Upper lobe of left lung (tissue), 6 donors: Measurements from ENCODE around the gene KDM2A. TPM values are rescaled to one million over a fixed set of nuclear protein-coding genes. Genes with fewer than 3 reads are reported as not detected.
A peak's percentile ranks its signal among the peaks of the same experiment; 100 is the strongest.

ENCODE experiments used
- ATAC-seq, 2 donors: fragments of 200-7000 bp; cut with Tn5 transposase; one replicate each; pipeline ENCODE4 v1.9.1; 2022; ENCODE audit warnings: mild to moderate bottlenecking in 2 of 2, moderate library complexity in 2 of 2; ENCODE audit not compliant: low FRiP score in 2 of 2
- DNase-seq, 2 donors: peaks; one replicate each; pipeline ENCODE4 v3.0.0-alpha.2; 2019 to 2020
- H3K27ac ChIP-seq, 4 donors: fragments of 200-600 bp; sonication (generic); one replicate each; pipeline ENCODE4 v1.5.1; 2016 to 2019
- H3K27me3 ChIP-seq, 4 donors: fragments of 200-600 bp; sonication (generic); one replicate each; pipeline ENCODE4 v1.5.1; 2017 to 2019
- H3K36me3 ChIP-seq, 4 donors: fragments of 200-600 bp; sonication (generic); one replicate each; pipeline ENCODE4 v1.5.1; 2016 to 2019
- H3K4me1 ChIP-seq, 4 donors: fragments of 200-600 bp; sonication (generic); one replicate each; pipeline ENCODE4 v1.5.1; 2018 to 2019
- H3K4me3 ChIP-seq, 4 donors: fragments of 200-600 bp; sonication (generic); one replicate each; pipeline ENCODE4 v1.5.1; 2017 to 2019; ENCODE audit warnings: mild to moderate bottlenecking in 2 of 4, moderate library complexity in 1 of 4
- H3K9me3 ChIP-seq, 4 donors: fragments of 200-600 bp; sonication (generic); one replicate each; pipeline ENCODE4 v1.5.1; 2018 to 2019
- EP300 ChIP-seq, 4 donors: sonication (generic); formaldehyde crosslinking; IDR thresholded peaks; one replicate each; pipeline ENCODE4 v1.5.1; 2017; ENCODE audit warnings: antibody characterized with exemption in 4 of 4, control low read depth in 2 of 4
- POLR2A ChIP-seq, 4 donors: fragments of 450-650 bp; IDR thresholded peaks; one replicate each; pipeline ENCODE4 v1.5.1; 2016 to 2017; ENCODE audit warnings: antibody characterized with exemption in 4 of 4, mild to moderate bottlenecking in 2 of 4
- POLR2AphosphoS5 ChIP-seq, 2 donors: sonication (generic); formaldehyde crosslinking; IDR thresholded peaks; one replicate each; pipeline ENCODE4 v1.5.1; 2017; ENCODE audit warnings: antibody characterized with exemption in 2 of 2
- WGBS, 2 donors: methylation state at CpG; one replicate each; pipeline ENCODE4 v1.1.5; 2017 to 2018; 5-methylcytosine and 5-hydroxymethylcytosine counted together
- total RNA-seq, 6 donors: library from RNA; depleted of rRNA in 4 of 6; stranded (reverse); fragments of >200 nt in 4 of 6; gene quantifications; one replicate each; pipeline versions ENCODE4 v1.1.0 to v1.2.1, GENCODE V29; 2016 to 2021
- TF ChIP-seq, protein P1 (sequence below), 6 experiments: fragments of 450-650 bp in 4 of 6; fragments of 200-600 bp in 2 of 6; sonication (generic) in 2 of 6; IDR thresholded peaks; one replicate each; pipeline ENCODE4 v1.5.1; 2016 to 2019; ENCODE audit warnings: antibody characterized with exemption in 6 of 6
- donor health status: DM: no; HTN: no; CAD: no; lungs with moderate emphysema.
- donor health status: DM: no; HTN: yes; CAD: no; lungs with severe emphysema.

The KDM2A gene
- total RNA-seq, 6 donors from 2014 or later: 63.1 to 229 (median 74.0) TPM

DNA sequence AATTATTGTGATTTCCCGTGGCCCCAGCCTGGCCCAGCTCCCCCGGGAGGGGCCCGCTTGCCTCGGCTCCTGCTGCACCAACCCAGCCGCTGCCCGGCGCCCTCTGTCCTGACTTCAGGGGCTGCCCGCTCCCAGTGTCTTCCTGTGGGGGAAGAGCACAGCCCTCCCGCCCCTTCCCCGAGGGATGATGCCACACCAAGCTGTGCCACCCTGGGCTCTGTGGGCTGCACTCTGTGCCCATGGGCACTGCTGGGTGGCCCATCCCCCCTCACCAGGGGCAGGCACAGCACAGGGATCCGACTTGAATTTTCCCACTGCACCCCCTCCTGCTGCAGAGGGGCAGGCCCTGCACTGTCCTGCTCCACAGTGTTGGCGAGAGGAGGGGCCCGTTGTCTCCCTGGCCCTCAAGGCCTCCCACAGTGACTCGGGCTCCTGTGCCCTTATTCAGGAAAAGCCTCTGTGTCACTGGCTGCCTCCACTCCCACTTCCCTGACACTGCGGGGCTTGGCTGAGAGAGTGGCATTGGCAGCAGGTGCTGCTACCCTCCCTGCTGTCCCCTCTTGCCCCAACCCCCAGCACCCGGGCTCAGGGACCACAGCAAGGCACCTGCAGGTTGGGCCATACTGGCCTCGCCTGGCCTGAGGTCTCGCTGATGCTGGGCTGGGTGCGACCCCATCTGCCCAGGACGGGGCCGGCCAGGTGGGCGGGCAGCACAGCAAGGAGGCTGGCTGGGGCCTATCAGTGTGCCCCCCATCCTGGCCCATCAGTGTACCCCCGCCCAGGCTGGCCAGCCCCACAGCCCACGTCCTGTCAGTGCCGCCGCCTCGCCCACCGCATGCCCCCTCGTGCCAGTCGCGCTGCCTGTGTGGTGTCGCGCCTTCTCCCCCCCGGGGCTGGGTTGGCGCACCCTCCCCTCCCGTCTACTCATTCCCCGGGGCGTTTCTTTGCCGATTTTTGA lies 166.8 kb downstream of the KDM2A start:
- WGBS, 2 donors: 63 to 69% methylated on average over 24 to 34 of the region's 39 CpGs
- Histone ChIP-seq H3K27me3 (no peaks in the 10 kb centered on the region), H3K36me3 (peaks cover 43 to 71% (median 62%) of the 10 kb centered on the region in 4 donors), H3K27ac (peak overlapping the region; percentile 92 to 99 (median 97)), H3K4me3 (peak overlapping the region in 3 of 4 donors; percentile 0 to 28 (median 23)), H3K4me1 (peaks cover 35 to 71% (median 54%) of the 10 kb centered on the region in 4 donors), H3K9me3 (no peaks in the 10 kb centered on the region)
- TF ChIP-seq, protein P1, sequence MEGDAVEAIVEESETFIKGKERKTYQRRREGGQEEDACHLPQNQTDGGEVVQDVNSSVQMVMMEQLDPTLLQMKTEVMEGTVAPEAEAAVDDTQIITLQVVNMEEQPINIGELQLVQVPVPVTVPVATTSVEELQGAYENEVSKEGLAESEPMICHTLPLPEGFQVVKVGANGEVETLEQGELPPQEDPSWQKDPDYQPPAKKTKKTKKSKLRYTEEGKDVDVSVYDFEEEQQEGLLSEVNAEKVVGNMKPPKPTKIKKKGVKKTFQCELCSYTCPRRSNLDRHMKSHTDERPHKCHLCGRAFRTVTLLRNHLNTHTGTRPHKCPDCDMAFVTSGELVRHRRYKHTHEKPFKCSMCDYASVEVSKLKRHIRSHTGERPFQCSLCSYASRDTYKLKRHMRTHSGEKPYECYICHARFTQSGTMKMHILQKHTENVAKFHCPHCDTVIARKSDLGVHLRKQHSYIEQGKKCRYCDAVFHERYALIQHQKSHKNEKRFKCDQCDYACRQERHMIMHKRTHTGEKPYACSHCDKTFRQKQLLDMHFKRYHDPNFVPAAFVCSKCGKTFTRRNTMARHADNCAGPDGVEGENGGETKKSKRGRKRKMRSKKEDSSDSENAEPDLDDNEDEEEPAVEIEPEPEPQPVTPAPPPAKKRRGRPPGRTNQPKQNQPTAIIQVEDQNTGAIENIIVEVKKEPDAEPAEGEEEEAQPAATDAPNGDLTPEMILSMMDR (IDR thresholded peaks at IDR 0.05): no peak
- no peak for TF ChIP-seq POLR2AphosphoS5 (IDR thresholded peaks at IDR 0.05)
- no peak for TF ChIP-seq EP300 (IDR thresholded peaks at IDR 0.05)
- peak in 1 of 4 donors; percentile 6 for TF ChIP-seq POLR2A (IDR thresholded peaks at IDR 0.05)
- ATAC-seq: no peak
- peak in 1 of 2 donors; percentile 84 for DNase-seq

DNA sequence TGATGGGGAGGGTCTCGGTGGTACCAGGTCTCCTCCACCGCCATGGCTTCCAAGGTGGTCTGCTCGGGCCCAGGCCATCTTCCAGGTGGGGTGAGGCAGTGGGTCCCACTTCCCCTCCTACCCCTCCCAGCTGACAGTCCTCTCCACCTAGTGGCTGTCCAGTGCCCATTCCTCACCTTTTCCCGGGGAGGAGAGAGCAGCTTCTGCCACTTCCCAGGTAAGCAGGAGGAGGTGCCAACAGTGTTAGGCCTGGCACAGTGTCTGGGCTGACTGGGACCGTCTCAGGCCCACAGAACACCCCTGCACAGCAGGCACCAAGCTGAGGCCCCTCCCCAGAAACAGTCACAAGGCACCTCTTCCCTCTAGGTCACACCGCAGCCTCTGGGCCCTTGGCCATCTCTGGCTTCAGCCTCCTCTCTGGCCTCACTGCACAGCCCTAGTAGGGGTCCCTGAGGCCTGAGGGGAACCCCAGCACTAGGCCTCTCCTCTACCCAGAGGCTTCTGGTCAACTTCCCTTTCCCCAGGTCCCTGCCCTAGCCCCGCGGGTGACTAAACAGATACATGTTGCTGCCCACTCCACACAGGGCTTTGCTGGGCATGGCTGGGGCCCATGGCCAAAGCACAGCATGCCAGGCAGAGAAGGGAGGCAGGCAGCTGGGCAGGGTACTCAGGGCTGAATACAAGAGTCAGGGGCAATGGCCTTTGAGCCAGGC lies 167.7 kb downstream of the KDM2A start:
- peaks cover 35 to 71% (median 59%) of the 10 kb centered on the region in 4 donors for H3K36me3 ChIP-seq

DNA sequence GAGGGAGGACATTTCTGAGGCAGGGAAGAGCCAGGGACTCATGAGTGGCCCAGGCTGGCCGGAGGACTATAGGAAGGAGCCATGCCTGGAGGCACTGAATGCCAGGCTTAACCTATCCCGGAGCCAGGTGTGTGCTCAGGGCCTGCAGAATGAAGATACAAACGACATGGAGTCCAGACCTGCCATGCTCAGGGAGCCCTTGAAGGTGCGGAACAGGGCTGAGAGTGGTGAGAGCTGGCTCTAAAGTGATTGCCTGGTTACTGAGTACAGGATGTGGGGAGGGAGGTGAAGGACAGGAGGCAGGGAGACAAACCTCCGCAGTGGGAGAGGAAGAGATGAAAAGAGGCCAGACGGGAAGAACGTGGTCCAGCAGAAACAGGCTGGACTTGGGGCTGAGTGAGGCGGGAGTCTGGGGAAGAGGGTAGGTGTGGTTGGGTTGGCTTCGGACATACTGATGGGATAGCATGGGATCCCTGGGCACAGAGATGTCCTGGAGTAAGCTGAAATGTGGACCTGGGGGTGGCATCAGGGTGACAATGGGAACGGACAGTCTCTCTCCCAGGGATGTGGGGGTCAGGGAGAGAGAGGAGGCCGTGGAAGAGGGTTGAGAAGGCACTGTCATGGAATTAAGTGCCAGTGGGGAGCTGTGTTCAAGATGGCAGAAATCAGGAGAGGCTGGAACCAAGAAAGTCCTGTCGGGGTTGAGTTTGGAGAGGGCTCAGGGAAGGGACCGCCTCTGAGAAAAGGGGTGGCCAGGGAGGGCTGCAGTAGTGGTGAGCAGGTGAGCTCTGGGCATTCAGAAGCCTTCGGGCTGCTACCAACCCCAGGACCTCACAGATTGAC lies 168.5 kb downstream of the KDM2A start:
- DNase-seq: no peak
- H3K9me3 ChIP-seq: no peaks in the 10 kb centered on the region

More for the DNA sequence above, 167.7 kb downstream of the KDM2A start:
- H3K27ac ChIP-seq: peak overlapping the region; percentile 92 to 99 (median 97)
- ATAC-seq: peak; percentile 1
- WGBS, 2 donors: 59 to 84% methylated on average over 5 to 8 of the region's 8 CpGs
- no peaks in the 10 kb centered on the region for H3K9me3 ChIP-seq
- TF ChIP-seq POLR2A (IDR thresholded peaks at IDR 0.05): peak in 1 of 4 donors; percentile 49
- no peak for TF ChIP-seq EP300 (IDR thresholded peaks at IDR 0.05)
- no peaks in the 10 kb centered on the region for H3K27me3 ChIP-seq
- peak overlapping the region in 1 of 4 donors; percentile 28 for H3K4me3 ChIP-seq
- DNase-seq: peak; percentile 58 to 73
- H3K4me1 ChIP-seq: peaks cover 36 to 72% (median 58%) of the 10 kb centered on the region in 4 donors

DNA sequence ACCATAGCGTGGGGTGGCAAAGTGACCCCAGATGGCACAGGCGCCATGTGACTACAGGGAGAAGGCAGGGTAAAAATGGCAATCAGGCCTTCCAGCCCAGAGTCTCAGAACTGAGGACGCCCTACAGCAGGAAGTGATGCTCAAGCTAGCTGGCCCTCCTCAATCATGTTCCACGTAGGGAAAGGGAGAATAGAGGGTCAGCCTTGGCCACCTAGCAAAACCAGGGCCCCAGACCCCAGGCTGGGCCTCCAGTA lies 169.1 kb downstream of the KDM2A start:
- TF ChIP-seq POLR2A (IDR thresholded peaks at IDR 0.05) (no peak), EP300 (IDR thresholded peaks at IDR 0.05) (no peak), POLR2AphosphoS5 (IDR thresholded peaks at IDR 0.05) (no peak)
- TF ChIP-seq, protein P1 (IDR thresholded peaks at IDR 0.05): no peak
- H3K4me1 ChIP-seq: peaks cover 36 to 66% (median 52%) of the 10 kb centered on the region in 4 donors
- WGBS, 2 donors: 7 to 34% methylated on average over 3 to 4 of the region's 4 CpGs
- no peaks in the 10 kb centered on the region for H3K27me3 ChIP-seq
- H3K9me3 ChIP-seq: no peaks in the 10 kb centered on the region
- peaks cover 23 to 65% (median 51%) of the 10 kb centered on the region in 4 donors for H3K36me3 ChIP-seq
- H3K27ac ChIP-seq: peak overlapping the region; percentile 92 to 99 (median 97)
- H3K4me3 ChIP-seq: peak overlapping the region in 3 of 4 donors; percentile 91 to 98 (median 97)
- DNase-seq (no peak), ATAC-seq (no peak)

More for the DNA sequence above, 168.5 kb downstream of the KDM2A start:
- no peaks in the 10 kb centered on the region for H3K27me3 ChIP-seq
- 57 to 63% methylated on average over 14 of the region's 14 CpGs for WGBS, 2 donors
- peaks cover 38 to 67% (median 56%) of the 10 kb centered on the region in 4 donors for H3K4me1 ChIP-seq
- ATAC-seq: no peak
- peaks cover 27 to 69% (median 56%) of the 10 kb centered on the region in 4 donors for H3K36me3 ChIP-seq
- peak overlapping the region; percentile 92 to 99 (median 97) for H3K27ac ChIP-seq
- H3K4me3 ChIP-seq: peak overlapping the region in 3 of 4 donors; percentile 91 to 98 (median 97)
- TF ChIP-seq, protein P1 (IDR thresholded peaks at IDR 0.05): no peak
- TF ChIP-seq POLR2A (IDR thresholded peaks at IDR 0.05) (no peak), EP300 (IDR thresholded peaks at IDR 0.05) (no peak)
